Cerebellar cortex (tissue), 1 donor: Measurements from ENCODE around the gene TCP1.
"Not testable (repeated sequence)": the region's sequence is repeated elsewhere in the genome, so short reads cannot be mapped to it uniquely, and the experiment has no call there.

ENCODE experiments used
- DNase-seq: peaks from one replicate; pipeline ENCODE4 v3.0.0-alpha.2; 2015; ENCODE audit warnings: low spot score

Gene TCP1

GRCh38 chr6:159789377-159790148, at the start of gene TCP1:
TCP1 (minus strand) TSS chr6:159789602; CDS start chr6:159789468, 134 bp downstream.
- peak; percentile 100 for DNase-seq

DNA sequence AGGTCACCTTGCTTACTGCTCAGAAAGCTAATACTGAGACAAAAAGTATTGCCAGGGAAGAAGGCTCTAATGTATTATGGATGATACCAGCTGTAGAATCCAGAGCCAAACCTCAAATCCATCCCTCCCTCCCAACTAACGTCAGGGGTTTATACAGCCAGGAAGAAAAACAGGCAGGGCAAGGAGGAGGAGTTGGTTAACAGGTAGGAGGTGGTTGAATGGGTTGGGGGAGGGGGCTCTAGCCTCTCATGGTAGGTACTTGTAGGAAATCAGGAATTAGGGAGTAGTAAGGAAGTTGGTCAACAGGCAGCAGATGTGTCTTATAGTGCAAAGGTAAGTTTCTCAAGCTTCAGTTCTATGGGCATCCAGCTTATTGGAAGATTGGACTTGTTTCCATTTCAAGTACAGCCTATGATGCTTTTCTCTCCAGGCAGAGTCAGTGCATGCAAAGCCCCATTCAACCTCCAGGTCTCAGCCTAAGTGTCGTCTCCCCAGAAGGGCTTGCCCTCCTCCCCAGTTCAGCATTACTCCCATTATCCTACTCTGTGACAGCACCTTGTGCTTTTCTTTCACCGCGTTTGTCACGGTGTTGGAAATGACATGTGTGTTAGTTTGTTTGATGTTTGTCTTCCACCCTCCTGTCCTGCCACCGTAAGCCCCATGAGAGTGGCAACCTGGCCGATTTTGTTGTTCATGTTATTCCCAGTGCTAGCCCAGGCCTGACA, 48.8 kb upstream of the TCP1 start:
- no peak for DNase-seq

DNA sequence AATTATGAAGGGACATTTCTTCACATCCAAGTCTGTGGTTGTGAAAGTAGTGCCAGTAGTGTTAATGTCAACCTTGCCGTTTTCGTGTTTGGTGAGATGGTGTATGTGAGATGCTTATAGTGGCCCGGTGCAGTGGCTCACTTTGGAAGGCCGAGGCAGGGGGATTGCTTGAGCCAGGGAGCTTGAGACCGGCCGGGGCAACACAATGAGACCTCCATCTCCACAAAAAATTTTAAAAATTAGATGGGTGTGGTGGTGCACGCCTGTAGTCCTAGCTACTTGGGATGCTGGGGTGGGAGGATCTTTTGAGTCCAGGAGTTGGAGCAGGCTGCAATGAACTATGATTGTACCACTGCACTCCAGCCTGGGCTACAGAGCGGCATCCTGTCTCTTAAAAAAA, 48.1 kb upstream of the TCP1 start:
- no peak for DNase-seq

DNA sequence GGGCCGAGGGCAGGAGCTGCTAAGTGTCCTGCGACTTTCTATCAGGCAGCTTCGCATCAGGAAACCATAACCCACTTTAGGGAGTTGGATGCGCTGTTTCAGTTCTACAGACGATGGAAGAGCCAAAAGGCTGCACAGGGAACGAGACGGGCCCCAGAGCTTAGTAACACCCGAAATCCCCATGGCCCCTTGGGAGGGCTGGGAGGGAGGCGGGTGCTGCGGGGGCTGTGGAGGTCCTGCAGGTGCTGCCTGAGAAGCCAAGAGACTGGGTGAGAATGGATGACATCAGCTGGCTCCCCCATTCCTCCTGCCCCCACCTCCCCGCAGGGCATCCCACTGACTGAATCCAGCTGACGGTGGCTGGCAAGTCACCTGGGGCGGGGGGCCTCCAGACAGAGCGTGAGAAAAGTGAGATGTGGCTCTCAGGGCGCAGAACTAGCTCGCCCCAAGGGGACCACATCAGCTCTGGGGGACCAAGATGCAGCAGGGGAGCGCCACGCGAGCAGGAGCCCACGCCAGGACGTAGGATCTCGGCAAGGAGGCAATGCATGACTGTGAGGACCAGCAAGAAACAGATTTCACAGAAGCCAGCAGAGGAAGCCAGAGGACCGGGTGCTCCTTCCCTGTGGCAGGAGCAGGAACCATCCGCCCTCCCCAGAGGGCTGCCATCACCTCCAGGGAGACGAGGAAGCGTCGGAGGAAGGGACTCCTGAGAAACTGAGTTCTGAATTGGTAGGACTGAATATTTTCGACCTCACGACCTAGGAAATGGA, 47.5 kb upstream of the TCP1 start:
- no peak for DNase-seq

DNA sequence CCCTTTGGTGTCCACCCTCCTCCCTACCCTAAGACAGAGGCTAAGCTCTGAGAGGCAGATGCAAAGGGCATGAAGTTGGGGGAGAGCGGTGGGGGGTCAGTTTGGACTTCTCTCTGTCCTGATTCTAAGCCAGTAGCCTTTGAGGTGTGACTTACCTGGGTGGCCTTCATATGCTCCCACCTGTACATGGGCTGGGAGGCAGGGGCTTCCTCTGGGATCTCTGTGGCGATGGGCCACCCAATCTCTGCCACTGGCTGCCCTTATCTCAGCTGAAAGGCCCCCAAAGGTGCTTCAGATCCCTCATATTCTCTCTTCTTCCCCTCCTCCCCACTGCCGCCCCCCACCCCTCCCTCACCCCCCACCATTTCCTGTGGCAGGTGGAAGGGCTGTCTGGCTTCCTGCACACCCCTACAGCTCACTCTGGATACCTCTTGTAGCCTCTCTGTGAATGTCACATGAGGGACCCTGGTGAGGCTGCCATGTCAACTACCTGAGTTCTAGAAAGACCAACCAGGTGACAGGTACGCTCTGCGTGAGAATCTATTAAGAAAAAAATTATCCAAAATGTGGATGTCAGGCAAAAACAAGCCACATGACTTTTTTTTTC, 44.7 kb upstream of the TCP1 start:
- DNase-seq = no peak

GRCh38 chr6:159833556-159833955, 44.2 kb upstream of the TCP1 start:
- no peak for DNase-seq

- DNase-seq = no peak
Measured at GRCh38 chr6:159832946-159833345, 43.5 kb upstream of the TCP1 start.

GRCh38 chr6:159831373-159831679, 41.9 kb upstream of the TCP1 start:
- DNase-seq = no peak

DNA sequence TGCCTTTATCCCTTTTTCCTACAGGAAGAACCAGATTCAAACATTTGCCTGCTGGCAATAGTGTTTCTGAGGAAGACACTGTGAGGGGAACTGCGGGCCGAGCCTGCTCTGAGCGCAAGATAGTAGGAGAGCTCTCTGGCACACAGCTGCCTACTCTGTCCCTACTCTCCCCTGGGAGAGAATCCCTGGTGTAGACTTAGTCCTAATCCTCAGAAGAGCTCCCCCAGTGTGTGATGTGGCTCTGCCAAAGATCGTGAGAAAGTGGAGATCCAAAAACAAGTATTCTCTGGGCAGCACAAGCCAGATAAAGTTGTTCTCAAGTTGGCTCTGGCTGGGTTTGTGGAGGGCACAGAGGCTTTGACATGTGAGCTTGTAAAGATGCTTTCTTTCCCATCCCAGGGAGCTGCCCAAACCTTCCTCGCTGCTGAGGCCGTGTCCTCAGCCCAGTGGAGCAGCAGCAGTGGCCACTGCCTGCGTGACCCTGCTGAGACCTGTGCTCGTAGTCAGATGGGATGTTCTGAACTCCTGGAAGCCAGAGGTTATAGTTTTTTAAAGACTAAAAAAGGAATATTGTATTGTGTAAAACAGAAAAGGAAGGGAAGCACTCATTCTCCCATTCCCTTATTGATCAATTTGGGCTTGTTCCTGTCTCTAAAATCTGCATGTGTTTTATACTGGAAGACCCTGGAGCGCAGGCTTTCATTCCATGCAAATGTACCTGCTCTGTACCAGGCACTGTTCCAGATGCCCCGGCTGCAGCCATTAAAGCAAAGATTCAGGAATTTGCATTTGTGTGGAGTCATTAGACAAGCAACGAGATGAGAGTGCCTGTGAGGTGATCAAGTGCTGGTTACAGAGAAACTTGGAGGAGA, 41.3 kb upstream of the TCP1 start:
- DNase-seq = no peak

GRCh38 chr6:159829526-159829925, 40.1 kb upstream of the TCP1 start:
- DNase-seq = no peak

DNA sequence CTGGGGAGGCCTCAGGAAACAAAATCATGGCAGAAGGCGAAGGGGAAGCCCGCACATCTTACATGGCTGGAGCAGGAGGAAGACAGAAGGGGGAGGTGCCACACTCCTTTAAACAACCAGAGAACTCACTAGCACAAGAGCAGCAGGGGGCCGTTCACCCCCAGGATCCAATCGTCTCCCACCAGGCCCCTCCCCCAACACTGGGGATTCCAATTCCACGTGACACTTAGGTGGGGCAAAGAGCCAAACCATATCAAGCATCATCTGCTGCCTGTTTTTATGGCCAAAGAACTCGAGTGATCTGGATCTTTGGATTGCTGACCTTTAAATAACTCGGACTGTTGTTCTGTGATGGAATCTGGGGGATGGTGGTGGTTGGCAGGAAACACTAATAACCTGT, 38.7 kb upstream of the TCP1 start:
- no peak for DNase-seq

DNA sequence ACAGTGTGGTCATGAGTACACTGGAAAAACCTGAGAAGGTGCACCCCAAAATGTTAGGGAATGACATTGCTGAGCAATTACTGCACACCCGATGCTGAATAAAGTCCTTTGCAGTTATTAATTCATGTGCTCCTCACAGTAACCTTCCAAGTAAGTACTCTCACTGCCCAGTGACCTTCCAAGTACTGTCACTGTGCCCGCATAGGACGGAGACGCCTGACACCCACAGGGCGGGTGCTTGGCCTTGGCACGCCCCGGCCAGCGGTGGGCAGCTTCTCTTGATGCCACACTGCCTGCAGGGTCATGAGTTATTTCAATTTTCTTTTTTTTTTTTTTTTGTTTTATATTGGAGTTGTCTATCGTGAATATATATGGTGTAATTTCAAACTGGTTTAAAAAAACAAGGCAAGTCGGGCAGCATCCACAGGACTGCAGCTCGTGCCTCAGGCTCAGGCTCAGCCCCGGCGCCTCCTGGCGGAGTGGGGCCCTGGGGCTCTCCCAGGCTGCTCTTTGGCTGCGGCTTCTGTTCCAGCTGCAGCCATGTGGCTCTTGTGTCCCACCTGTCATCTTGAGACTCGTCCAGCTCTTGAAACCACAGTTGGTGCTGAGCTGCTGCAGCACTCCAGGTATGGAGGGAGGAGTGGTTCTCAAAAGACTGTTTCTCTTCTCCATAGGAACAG, 37.7 kb upstream of the TCP1 start:
- peak; percentile 40 for DNase-seq

GRCh38 chr6:159826004-159826403, 36.6 kb upstream of the TCP1 start:
- no peak for DNase-seq

DNA sequence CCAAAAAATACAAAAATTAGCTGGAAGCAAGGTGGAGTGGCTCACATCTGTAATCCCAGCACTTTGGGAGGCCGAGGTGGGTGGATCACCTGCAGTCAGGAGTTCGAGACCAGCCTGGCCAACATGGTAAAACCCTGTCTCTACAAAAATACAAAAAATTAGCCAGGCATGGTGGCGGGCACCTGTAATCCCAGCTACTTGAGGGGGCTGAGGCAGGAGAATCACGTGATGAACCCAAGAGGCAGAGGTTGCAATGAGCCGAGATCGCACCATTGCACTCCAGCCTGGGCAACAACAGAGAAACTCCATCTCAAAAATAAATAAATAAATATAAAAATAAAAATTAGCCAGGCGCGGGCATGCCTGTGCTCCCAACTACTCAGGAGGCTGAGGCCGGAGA, 35.3 kb upstream of the TCP1 start:
- not testable (repeated sequence) for DNase-seq

- DNase-seq = no peak
Measured at GRCh38 chr6:159823953-159824352, 34.6 kb upstream of the TCP1 start.

DNA sequence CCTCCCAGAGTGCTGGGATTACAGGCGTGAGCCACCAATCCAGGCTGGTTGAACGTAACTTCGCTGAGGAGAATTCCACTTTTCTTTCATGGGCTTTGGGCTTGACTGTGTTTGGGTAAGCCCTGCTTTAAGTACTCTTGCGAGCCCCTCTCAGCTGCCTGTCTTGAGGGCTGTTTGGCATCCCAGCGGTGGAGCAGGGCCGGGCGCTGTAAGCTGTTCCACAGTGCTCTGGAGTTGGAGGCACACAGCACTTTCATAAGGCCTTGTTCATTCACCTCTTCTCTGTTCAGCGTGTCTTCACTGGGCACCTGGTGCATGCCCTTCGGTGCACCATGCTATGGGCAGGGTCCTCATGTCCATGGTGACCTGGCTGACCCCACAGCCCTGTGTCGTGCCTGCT, 32.3 kb upstream of the TCP1 start:
- DNase-seq = no peak

DNA sequence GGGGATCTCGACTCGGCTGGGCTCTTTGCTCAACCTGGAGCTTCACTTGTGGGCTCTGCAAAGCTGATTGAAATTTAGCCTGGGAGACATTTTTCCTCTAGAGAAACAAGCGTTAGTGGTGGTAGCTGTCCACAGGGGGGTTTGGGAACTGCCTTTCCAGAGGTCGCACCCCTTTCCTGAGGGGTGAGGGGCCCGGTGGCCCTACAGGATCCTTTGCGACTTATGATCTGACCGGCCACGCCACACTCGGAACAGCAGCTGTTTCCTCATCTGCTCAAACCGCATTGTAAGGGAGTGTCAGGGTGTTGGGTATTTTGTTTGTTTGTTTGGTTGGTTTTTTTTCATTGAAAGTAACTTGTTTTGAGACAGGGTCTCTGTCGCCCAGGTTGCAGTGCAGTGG, 31.7 kb upstream of the TCP1 start:
- no peak for DNase-seq

- no peak for DNase-seq
Measured at GRCh38 chr6:159819932-159820640, 30.7 kb upstream of the TCP1 start.

GRCh38 chr6:159819098-159819497, 29.7 kb upstream of the TCP1 start:
- no peak for DNase-seq
